Measurements from ENCODE around the gene HIPK1.

GRCh38 chr1:113899111-113899510, 30.0 kb upstream of the HIPK1 start:
- TF ChIP-seq SUZ12 (IDR thresholded peaks at IDR 0.05; ENCODE audit: extremely low read depth, insufficient read depth, insufficient read length), result no peak
- TF ChIP-seq YY1 (IDR thresholded peaks at IDR 0.05; ENCODE audit: insufficient read depth, insufficient read length), result no peak
- TF ChIP-seq ZNF274 (IDR thresholded peaks at IDR 0.05; ENCODE audit: low read depth, low read length), result no peak
